ENCODE results near the gene MSH5.
"Not testable (repeated sequence)": the region's sequence is repeated elsewhere in the genome, so short reads cannot be mapped to it uniquely, and the experiment has no call there.

MSH5 gene

DNA sequence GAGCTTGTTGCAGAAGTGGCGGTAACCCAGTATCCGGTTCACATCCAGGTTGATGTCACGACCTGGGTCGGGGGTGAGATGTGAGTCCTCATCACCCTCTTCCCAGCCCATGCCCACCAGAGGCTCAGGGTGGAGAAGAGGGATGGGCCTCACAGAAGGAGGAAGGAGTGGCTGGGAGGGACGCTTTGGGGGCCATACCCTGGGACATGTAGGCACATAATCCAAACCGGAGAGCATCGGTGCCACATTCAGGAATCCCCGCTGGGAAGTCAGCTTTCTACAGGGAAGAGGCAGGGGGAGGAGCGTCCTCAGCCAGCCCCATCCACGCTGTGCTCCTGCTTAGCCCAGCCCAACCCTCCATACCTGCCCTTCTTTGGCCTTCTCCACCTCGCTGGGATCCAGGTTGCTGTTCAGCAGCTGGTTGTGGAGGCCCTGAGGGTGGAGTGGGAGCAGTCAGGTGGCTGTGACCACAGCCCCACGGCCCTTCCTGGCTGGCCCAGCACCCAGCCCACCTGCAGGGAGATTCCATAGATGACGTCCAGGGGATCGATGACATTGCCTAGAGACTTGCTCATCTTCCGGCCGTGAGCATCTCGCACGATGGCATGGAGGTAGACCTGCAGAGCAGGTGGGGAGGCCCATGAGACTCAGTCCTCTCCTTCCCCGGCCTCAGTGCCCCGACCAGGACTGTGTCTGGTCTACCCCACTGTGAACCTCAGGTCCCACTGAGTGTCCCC, 40.9 kb downstream of the MSH5 start:
- DNase-seq: no peak

DNA sequence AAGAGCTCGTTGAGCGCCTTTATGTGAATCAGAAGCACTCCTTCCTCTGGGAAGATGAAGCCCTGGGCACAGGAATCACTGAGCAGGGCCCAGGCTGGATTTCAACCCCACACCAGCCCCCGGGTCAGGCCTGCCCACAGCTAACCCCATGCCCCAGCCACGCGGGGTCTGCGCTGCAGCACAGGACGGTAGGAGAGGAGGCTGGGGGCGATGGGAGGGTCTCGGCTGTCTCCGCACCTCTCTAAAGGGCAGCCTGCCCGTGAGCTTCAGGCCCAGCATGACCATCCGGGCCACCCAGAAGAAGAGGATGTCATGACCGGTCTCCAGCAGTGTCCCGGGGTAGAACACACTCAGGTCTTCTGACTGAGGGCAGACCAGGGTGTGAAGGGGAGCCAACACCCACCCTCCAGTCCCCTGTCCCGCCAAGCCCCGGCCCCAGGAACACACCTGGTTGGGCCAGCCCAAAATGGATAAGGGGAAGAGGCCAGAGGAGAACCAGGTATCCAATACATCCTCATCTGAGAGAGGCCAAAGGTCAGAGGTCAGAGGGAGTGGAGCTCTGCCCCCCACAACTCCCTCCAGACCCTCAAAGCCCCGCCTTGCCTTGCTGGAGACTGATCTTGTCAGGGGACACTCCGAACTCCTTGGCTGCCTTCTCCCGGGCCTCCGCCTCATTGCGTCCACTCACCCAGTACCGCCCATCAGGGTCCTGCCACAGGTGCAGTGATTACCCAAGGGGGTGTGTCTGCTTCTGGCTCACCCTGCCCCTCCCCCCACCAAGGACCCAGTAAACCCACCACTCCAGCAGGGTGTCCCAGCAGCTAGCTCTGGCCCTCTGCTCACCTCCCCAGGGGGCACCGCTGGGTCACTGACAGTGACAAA, 41.7 kb downstream of the MSH5 start:
- DNase-seq: no peak

DNA sequence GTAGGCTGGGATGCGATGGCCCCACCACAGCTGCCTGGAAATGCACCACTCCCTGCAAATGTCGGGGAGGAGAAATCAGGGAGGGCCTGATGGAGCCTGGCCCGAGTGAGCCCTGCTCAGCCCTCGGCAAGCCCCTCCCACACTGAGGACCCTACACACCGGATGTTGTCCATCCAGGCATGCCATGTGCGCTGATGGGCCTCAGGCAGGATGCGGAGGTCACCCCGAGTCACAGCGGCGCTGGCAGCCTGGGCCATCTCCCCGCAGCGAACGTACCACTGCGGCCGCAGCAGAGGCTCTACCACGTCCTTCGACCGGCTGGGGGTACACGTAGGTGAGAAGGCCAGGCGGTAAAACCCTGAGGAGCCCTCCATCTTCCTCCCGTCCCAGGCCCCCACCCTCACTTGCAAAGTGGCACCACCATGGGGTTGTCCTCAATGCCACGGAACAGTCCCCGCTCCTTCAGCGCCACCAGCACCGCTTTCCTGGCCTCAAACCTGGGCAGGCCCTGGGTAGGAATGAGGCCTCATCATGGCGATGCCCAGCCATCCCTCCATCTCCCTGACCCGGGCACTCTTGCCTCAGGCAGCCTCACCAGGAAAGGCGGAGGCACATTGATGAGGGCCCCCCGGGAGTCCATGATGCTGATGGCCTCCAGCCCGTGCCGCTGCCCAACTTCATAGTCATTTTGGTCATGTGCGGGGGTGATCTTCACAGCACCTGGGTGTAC, 42.5 kb downstream of the MSH5 start:
- no peak for DNase-seq

GRCh38 chr6:31784098-31784925, 44.5 kb downstream of the MSH5 start:
- no peak for DNase-seq

- no peak for DNase-seq
Measured at GRCh38 chr6:31785475-31785874, 45.7 kb downstream of the MSH5 start.

DNA sequence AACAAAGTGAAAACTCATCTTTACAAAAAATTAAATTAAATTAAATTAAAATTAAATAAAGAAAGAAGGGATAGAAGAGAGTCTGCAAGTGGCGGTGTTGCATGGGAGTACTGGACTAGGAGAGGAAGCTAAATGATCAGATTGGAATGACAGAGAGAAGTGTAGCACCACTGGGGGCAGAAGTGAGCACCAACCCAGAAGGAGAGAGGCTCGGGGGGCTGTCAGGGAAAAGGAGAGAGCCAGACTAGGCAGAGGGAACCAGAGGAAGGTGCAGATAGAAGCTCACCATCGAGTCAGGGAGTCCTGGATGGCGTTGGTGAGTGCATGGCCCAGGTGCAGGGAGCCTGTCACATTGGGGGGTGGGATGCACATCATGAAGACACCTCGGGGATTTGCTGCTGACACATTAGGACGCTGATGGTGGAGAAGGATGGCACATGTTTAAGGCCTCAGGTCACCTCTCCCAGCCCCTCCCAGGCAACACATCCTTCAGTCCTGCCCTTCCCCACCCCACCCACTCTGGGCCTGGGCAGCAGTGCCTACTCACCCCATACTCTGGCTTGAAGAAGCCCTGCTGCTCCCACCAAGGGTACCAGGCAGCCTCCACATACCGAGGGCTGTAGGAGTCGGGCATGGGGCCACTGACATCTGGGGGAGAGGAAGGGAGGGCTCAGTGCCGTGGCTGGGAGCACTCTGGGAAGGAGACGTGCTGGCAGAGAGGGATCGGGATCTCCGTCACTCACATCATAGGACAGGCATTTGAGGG, 51.7 kb downstream of the MSH5 start:
- DNase-seq: peak; percentile 83

DNA sequence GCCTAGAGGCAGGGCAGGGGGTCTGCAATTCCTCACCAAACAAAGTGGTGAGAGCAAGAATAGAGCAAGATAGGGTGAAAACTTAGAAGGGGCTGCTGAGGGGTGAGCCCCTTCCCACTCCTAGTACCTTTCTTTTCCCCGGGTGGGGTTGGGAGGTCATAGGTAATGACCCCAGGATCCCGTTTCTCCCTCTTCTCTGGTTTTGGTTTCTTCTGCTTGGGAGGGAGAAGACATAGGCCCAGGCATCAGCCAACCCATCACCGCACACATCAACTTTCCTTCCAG, 52.2 kb downstream of the MSH5 start:
- DNase-seq: no peak

- DNase-seq: no peak
Measured at GRCh38 chr6:31792761-31793171, 53.0 kb downstream of the MSH5 start.

DNA sequence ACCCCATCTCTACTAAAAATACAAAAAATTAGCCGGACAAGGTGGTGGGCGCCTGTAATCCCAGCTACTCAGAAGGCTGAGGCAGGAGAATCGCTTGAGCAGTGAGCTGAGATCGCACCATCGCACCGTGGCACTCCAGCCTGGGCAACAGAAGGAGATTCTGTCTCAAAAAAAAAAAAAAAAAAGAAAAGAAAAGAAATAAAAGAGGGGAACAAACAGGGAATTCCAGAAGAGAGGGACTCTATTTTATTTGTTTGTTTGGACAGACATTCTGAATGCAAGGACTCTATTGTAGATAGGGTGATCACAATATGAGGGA, 54.1 kb downstream of the MSH5 start:
- DNase-seq: not testable (repeated sequence)

- DNase-seq: peak; percentile 67
Measured at GRCh38 chr6:31794294-31794865, 54.6 kb downstream of the MSH5 start.

DNA sequence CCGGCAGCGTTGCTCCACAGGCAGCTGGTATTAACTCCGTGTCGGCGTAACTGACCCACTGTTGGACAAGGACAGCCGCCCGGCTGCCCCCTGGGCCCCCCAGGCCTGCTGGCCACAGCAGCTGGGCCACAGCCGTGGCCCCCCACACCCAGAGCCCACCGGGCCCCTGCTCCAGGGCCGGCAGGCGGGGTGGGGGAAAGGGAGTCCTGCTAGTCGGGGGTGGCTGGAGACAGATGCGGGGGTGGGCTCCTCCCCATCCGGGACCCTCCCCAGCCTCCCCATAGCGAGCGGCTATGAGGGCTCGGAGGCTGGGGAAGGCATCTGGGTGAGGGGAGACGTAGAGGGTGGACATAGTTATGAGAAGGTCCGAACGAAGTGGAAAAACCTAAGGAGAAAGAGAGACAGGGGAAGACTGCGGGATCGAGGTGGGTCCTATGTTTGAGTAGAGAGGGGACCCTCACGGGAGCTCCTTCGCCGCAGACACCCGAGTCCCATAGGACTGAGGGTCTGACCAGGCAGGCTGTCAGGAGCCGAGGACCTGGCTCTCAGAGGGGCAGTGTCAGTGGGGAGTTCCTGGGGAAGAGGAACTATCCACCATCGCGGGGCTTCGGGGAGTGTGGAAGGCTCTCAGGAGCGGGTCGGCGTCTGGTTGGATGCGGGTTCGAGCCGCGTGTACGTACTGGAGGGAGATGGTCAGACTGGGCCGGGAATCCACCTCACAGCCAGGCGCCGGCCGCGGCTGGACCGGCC, 55.2 kb downstream of the MSH5 start:
- peak; percentile 89 for DNase-seq

- DNase-seq: peak; percentile 98
Measured at GRCh38 chr6:31795616-31796298, 56.0 kb downstream of the MSH5 start, which contains the start of gene VARS1. VARS1 (minus strand) TSS chr6:31795752; CDS start chr6:31795217, 535 bp downstream.

DNA sequence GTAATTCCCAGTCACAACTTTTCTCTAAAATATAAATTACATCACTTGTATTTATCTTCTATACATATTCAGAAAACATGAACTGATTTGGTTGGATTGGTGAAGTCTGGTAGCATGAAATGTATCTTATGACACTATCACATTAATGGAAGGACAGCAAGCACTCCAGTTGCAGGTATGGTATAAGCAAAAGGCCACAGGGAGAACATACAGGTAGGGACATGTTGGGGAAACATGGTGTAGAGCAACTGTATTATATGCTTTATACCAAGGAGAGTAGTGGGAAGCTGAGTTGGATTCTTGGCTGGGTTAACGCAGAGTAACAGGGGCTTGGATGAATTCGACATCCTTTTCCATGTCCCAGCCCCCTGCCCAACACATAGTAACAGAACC, 57.2 kb downstream of the MSH5 start:
- no peak for DNase-seq

- DNase-seq: no peak
Measured at GRCh38 chr6:31797588-31797987, 57.8 kb downstream of the MSH5 start.

- no peak for DNase-seq
Measured at GRCh38 chr6:31799781-31800180, 60.0 kb downstream of the MSH5 start.

DNA sequence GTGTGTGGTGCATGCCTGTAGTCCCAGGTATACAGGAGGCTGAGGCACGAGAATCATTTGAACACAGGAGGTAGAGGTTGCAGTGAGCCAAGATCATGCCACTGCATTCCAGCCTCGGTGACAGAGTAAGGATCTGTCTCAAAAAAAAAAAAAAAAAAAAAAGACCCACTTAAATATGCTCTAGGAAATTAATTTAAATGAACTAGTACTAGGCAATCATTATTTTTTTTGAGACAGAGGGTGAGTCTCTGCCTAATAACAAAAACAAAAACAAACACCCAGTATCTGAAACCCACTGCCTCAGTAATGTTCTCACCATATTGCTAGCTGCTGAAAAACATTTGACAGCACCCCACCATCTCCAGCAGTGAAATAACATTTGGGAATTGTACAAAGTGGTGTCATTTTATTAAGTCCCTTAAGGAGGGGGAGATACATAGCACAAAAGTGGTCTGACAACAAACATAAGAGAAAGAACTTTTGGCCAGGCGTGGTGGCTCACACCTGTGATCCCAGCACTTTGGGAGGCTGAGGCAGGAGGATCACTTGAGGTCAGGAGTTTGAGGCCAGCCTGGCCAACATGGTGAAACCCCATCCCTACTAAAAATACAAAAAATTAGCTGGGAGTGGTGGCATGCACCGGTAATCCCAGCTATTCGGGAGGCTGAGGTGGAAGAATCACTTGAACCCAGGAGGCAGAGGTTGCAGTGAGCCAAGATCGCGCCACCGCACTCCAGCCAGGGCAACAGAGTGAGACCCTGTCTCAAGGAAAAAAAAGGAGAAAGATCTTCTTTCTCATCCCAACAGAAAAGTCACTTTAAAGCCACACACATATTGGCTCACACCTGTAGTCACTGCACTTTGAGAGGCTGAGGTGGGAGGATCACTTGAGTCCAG, 61.5 kb downstream of the MSH5 start:
- not testable (repeated sequence) for DNase-seq

- no peak for DNase-seq
Measured at GRCh38 chr6:31805939-31806469, 66.2 kb downstream of the MSH5 start.

DNA sequence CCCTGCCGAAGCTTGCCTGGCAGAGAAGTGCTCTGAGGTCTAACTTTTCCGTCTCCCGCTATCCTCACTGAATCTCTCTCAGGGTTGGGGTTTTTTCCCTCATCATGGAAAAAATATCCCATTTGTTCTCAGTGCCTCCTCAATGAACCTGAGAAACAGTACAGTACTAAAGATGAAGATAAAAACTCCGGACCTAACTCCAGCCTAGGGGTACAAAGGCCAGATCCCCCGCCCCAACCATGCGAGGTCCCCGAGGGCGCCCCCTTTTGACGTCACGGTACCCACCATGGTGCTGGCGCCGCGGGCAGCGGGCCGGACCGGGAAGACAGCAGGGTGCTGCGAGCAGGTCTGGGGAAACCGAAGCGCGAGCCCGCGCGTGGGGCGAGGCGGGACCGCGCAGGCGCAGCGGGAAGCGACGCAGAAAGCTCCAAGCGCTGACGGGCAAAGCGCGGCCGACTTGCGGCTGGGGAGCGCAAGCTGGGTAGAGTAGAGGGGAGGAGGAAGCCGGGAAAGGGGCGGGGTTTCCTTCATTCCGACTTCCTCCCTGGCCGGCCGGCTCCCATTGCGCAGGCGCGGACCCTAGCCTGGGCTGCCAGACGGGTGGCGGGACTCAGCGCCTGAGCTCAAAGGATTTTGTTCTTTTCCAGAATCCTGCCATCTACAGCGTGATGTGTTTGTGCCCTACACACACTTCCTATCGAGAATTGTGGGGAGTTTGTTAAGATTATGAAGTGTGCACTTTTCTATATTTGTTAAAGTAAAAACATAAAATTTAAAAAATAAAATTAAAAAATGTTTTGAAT, 66.9 kb downstream of the MSH5 start, which contains the start of gene LSM2:
LSM2 (minus strand) TSS at position 497 of the 803 bp plus-strand sequence; CDS start at position 288, 209 bp downstream.
- DNase-seq: peak; percentile 99

All from OCI-M1 (cell line).